ENCODE results near the gene NMUR2. TPM values are rescaled to one million over a fixed set of nuclear protein-coding genes. Genes with fewer than 3 reads are reported as not detected.

NMUR2 gene
- total and polyA plus RNA-seq, 4 donors: 0.01 to 0.49 (median 0.28) TPM; not detected in 1

- Histone ChIP-seq H3K9ac (ENCODE audit: insufficient read depth in 1 of 2, low read length in 2 of 2) (no peak overlapping the region), H3K9me3 (ENCODE audit: control insufficient read depth in 4 of 4, insufficient read depth in 3 of 4, low read length in 3 of 4) (peaks cover 0 to 7% (median under 1%) of the 10 kb centered on the region in 4 donors), H3K27me3 (ENCODE audit: control insufficient read depth in 3 of 3, insufficient read depth in 3 of 3, low read length in 2 of 3) (no peaks in the 10 kb centered on the region), H3K36me3 (ENCODE audit: control insufficient read depth in 4 of 4, insufficient read depth in 4 of 4, low read length in 4 of 4) (no peaks in the 10 kb centered on the region), H3K4me1 (ENCODE audit: control insufficient read depth in 5 of 5, insufficient read depth in 5 of 5, low read length in 5 of 5) (peaks cover 0 to 31% (median 0%) of the 10 kb centered on the region in 5 donors), H3K27ac (ENCODE audit: low read depth in 1 of 2, low read length in 1 of 2) (no peak overlapping the region), H3K4me3 (no peak overlapping the region)
- 73 to 77% methylated on average over 3 of the region's 3 CpGs for WGBS, 2 donors
- ATAC-seq (ENCODE audit: insufficient read depth, low FRiP score) (no peak), DNase-seq (no peak)
- TF ChIP-seq, protein P1, sequence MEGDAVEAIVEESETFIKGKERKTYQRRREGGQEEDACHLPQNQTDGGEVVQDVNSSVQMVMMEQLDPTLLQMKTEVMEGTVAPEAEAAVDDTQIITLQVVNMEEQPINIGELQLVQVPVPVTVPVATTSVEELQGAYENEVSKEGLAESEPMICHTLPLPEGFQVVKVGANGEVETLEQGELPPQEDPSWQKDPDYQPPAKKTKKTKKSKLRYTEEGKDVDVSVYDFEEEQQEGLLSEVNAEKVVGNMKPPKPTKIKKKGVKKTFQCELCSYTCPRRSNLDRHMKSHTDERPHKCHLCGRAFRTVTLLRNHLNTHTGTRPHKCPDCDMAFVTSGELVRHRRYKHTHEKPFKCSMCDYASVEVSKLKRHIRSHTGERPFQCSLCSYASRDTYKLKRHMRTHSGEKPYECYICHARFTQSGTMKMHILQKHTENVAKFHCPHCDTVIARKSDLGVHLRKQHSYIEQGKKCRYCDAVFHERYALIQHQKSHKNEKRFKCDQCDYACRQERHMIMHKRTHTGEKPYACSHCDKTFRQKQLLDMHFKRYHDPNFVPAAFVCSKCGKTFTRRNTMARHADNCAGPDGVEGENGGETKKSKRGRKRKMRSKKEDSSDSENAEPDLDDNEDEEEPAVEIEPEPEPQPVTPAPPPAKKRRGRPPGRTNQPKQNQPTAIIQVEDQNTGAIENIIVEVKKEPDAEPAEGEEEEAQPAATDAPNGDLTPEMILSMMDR (IDR thresholded peaks at IDR 0.05; ENCODE audit: control extremely low read depth, extremely low read depth): no peak
These were observed 15.8 kb downstream of the NMUR2 start for GRCh38 chr5:152389208-152389849.

DNA sequence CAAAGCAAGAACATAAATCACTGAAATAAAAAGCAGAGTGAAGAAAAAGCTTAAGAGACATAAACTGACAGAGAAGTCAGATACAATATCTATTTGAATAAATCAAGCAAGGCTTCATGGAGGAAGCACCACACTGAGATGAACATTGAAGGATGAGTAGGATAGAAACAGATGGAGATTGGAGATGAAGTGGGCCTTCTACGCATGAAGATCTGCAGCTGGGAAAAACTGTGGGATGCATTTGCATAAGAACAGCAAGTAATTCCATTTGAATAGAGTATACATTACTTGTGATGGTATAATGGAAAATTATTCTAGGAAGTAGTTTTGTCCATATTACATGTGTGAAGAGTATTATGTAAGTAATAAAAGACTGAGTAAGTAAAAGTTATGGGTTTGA lies 16.5 kb downstream of the NMUR2 start:
- Histone ChIP-seq H3K4me1 (ENCODE audit: control insufficient read depth in 5 of 5, insufficient read depth in 5 of 5, low read length in 5 of 5) (peaks cover 0 to 31% (median 0%) of the 10 kb centered on the region in 5 donors), H3K27me3 (ENCODE audit: control insufficient read depth in 3 of 3, insufficient read depth in 3 of 3, low read length in 2 of 3) (no peaks in the 10 kb centered on the region), H3K27ac (ENCODE audit: low read depth in 1 of 2, low read length in 1 of 2) (no peak overlapping the region), H3K9me3 (ENCODE audit: control insufficient read depth in 4 of 4, insufficient read depth in 3 of 4, low read length in 3 of 4) (peaks cover 0 to 7% (median under 1%) of the 10 kb centered on the region in 4 donors), H3K9ac (ENCODE audit: insufficient read depth in 1 of 2, low read length in 2 of 2) (no peak overlapping the region), H3K36me3 (ENCODE audit: control insufficient read depth in 4 of 4, insufficient read depth in 4 of 4, low read length in 4 of 4) (no peaks in the 10 kb centered on the region), H3K4me3 (no peak overlapping the region)
- ATAC-seq (ENCODE audit: insufficient read depth, low FRiP score) (no peak), DNase-seq (no peak)
- TF ChIP-seq, protein P1 (IDR thresholded peaks at IDR 0.05; ENCODE audit: control extremely low read depth, extremely low read depth): no peak
- WGBS, 2 donors: 41 to 91% methylated on average over 1 of the region's 1 CpG

- 70 to 90% methylated on average over 10 of the region's 10 CpGs for WGBS, 2 donors
- H3K27me3 ChIP-seq (ENCODE audit: control insufficient read depth in 3 of 3, insufficient read depth in 3 of 3, low read length in 2 of 3): no peaks in the 10 kb centered on the region
These were observed 24.5 kb downstream of the NMUR2 start for GRCh38 chr5:152380415-152381123.

More at GRCh38 chr5:152380415-152381123, 24.5 kb downstream of the NMUR2 start:
- DNase-seq (no peak), ATAC-seq (ENCODE audit: insufficient read depth, low FRiP score) (no peak)
- Histone ChIP-seq H3K9me3 (ENCODE audit: control insufficient read depth in 4 of 4, insufficient read depth in 3 of 4, low read length in 3 of 4) (no peaks in the 10 kb centered on the region), H3K9ac (ENCODE audit: insufficient read depth in 1 of 2, low read length in 2 of 2) (no peak overlapping the region), H3K36me3 (ENCODE audit: control insufficient read depth in 4 of 4, insufficient read depth in 4 of 4, low read length in 4 of 4) (no peaks in the 10 kb centered on the region), H3K4me3 (no peak overlapping the region), H3K27ac (ENCODE audit: low read depth in 1 of 2, low read length in 1 of 2) (no peak overlapping the region), H3K4me1 (ENCODE audit: control insufficient read depth in 5 of 5, insufficient read depth in 5 of 5, low read length in 5 of 5) (peaks cover 0 to 4% (median 0%) of the 10 kb centered on the region in 5 donors)
- TF ChIP-seq, protein P1 (IDR thresholded peaks at IDR 0.05; ENCODE audit: control extremely low read depth, extremely low read depth): no peak

Data from lung (tissue), 12 donors.